HepG2 (cell line): ENCODE data around the gene DCTN2. TPM values are rescaled to one million over a fixed set of nuclear protein-coding genes. Genes with fewer than 3 reads are reported as not detected.

Experiments used
- ATF1 ChIP-seq: IDR thresholded peaks from 2 replicates; pipeline ENCODE4 v1.6.1; 2016; ENCODE audit warnings: mild to moderate bottlenecking, control low read depth
- CEBPG ChIP-seq: IDR thresholded peaks from 2 replicates; pipeline ENCODE4 v1.6.1; 2016
- CSRNP1 ChIP-seq: sonication (generic); formaldehyde crosslinking; IDR thresholded peaks from 2 replicates; pipeline ENCODE4 v1.8.1; 2023; ENCODE audit warnings: mild to moderate bottlenecking, missing genetic modification reagents
- GATAD2A ChIP-seq: IDR thresholded peaks from 2 replicates; pipeline ENCODE4 v1.6.1; 2016
- MAFK ChIP-seq, 2 experiments: IDR thresholded peaks in 1 of 2; conservative IDR thresholded peaks in 1 of 2; 2 replicates each; pipeline ENCODE4 v1.6.1; 2011; ENCODE audit warnings: improper control_type of control experiment in 2 of 2, low read length in 2 of 2
- NR2F6 ChIP-seq, 2 experiments: IDR thresholded peaks; 2 replicates each; pipeline ENCODE4 v1.6.1; 2016; ENCODE audit warnings: antibody characterized with exemption in 1 of 2, mild to moderate bottlenecking in 1 of 2
- PATZ1 ChIP-seq: sonication (generic); formaldehyde crosslinking; IDR thresholded peaks from 2 replicates; pipeline ENCODE4 v1.4.0; 2020; ENCODE audit warnings: missing genetic modification reagents
- PRDM4 ChIP-seq: sonication (generic); formaldehyde crosslinking; IDR thresholded peaks from 2 replicates; pipeline ENCODE4 v1.9.0; 2021; ENCODE audit warnings: missing genetic modification reagents, borderline replicate concordance
- SMAD1 ChIP-seq: sonication (generic); formaldehyde crosslinking; IDR thresholded peaks from 2 replicates; pipeline ENCODE4 v1.4.0; 2020; ENCODE audit warnings: missing genetic modification reagents, low read depth, mild to moderate bottlenecking, borderline replicate concordance
- SP2 ChIP-seq: sonication (generic); formaldehyde crosslinking; IDR thresholded peaks from 2 replicates; pipeline ENCODE4 v1.5.1; 2020; ENCODE audit warnings: mild to moderate bottlenecking, missing genetic modification reagents
- SSRP1 ChIP-seq: IDR thresholded peaks from 2 replicates; pipeline ENCODE4 v1.6.1; 2016; ENCODE audit warnings: control low read depth
- STAT6 ChIP-seq: sonication (generic); formaldehyde crosslinking; IDR thresholded peaks from 2 replicates; pipeline ENCODE4 v1.4.0; 2020; ENCODE audit warnings: missing genetic modification reagents, mild to moderate bottlenecking, borderline replicate concordance
- ZNF335 ChIP-seq: sonication (generic); formaldehyde crosslinking; IDR thresholded peaks from 2 replicates; pipeline ENCODE4 v1.4.0; 2020; ENCODE audit warnings: missing genetic modification reagents
- ZNF362 ChIP-seq: sonication (generic); formaldehyde crosslinking; IDR thresholded peaks from 2 replicates; pipeline ENCODE4 v1.4.0; 2020; ENCODE audit warnings: missing genetic modification reagents, mild to moderate bottlenecking, borderline replicate concordance
- ZNF598 ChIP-seq: sonication (generic); formaldehyde crosslinking; IDR thresholded peaks from 2 replicates; pipeline ENCODE4 v1.5.1; 2020; ENCODE audit warnings: mild to moderate bottlenecking, missing genetic modification reagents, borderline replicate concordance
- ZNF652 ChIP-seq: IDR thresholded peaks from 2 replicates; pipeline ENCODE4 v1.6.1; 2016; ENCODE audit warnings: low read depth, borderline replicate concordance
- ZNF691 ChIP-seq: sonication (generic); formaldehyde crosslinking; IDR thresholded peaks from 2 replicates; pipeline ENCODE4 v1.4.0; 2020; ENCODE audit warnings: missing genetic modification reagents, low read depth, mild to moderate bottlenecking, borderline replicate concordance
- polyA plus RNA-seq, 8 experiments: library from polyadenylated mRNA; depleted of rRNA in 3 of 8; stranded (reverse) in 7 of 8; unstranded in 1 of 8; fragments of >200 nt; fragmentation: Illumina TruSeq in 4 of 8; extraction: Trizol in 4 of 8; gene quantifications; 2 replicates each; pipeline versions ENCODE4 v1.2.1 to v1.2.3, GENCODE V29; 2011 to 2016; ENCODE audit warnings: low read depth in 4 of 8, missing spikeins in 1 of 8, mixed read lengths in 1 of 8; ENCODE audit not compliant: insufficient read depth in 1 of 8
- total RNA-seq, 5 experiments: library from RNA; depleted of rRNA; stranded (reverse); fragments of >200 nt; fragmentation: Illumina TruSeq; extraction: Trizol; gene quantifications; 2 replicates each; pipeline ENCODE4 v1.2.3, GENCODE V29; 2016; ENCODE audit warnings: low read depth in 1 of 5

The DCTN2 gene
- total and polyA plus RNA-seq, 2 of the 13 experiments (the other 11 are each of a cell fraction or from before 2014, with no cell fraction given): 72.0 to 77.4 TPM

- TF ChIP-seq PRDM4 (CRISPR knock-in tag): 0 out of 2 replicates have a peak, but pooled peaks have one; percentile 25
- peak; percentile 72; the same call in 1 of the 2 replicates for TF ChIP-seq ZNF362 (CRISPR knock-in tag)
- no peak for TF ChIP-seq ZNF335 (CRISPR knock-in tag)
- TF ChIP-seq SMAD1 (CRISPR knock-in tag): no peak
- peak; percentile 78; the same call in 1 of the 2 replicates for TF ChIP-seq GATAD2A
- no peak for TF ChIP-seq SSRP1 (CRISPR knock-in tag)
- peak; percentile 18 to 27 for TF ChIP-seq MAFK (conservative IDR thresholded peaks at IDR 0.05 in 1 of 2, IDR thresholded peaks at IDR 0.05 in 1 of 2; ENCODE audit: low read length in 2 of 2)
- TF ChIP-seq CEBPG (CRISPR knock-in tag): peak; percentile 56
- no peak for TF ChIP-seq SP2 (CRISPR knock-in tag)
- TF ChIP-seq PATZ1 (CRISPR knock-in tag): peak; percentile 29; the same call in 1 of the 2 replicates
- TF ChIP-seq ZNF598 (CRISPR knock-in tag): 0 out of 2 replicates have a peak, but pooled peaks have one; percentile 16
- TF ChIP-seq STAT6 (CRISPR knock-in tag): no peak
- no peak for TF ChIP-seq ZNF691 (CRISPR knock-in tag)
- TF ChIP-seq NR2F6 (IDR thresholded peaks at IDR 0.05): 0 out of 2 replicates have a peak, but pooled peaks have one; percentile 1
- no peak for TF ChIP-seq NR2F6 (CRISPR knock-in tag; IDR thresholded peaks at IDR 0.05)
- no peak for TF ChIP-seq ZNF652 (CRISPR knock-in tag)
- TF ChIP-seq CSRNP1 (CRISPR knock-in tag): 0 out of 2 replicates have a peak, but pooled peaks have one; percentile 33
- peak; percentile 52; the same call in 1 of the 2 replicates for TF ChIP-seq ATF1
Observed at GRCh38 chr12:57579677-57580465, 32.9 kb upstream of the DCTN2 start (continued).
